NCI-H526 (cell line): ENCODE data around the gene PCGF3.
"Not testable (repeated sequence)": the region's sequence is repeated elsewhere in the genome, so short reads cannot be mapped to it uniquely, and the experiment has no call there.

ENCODE experiments used
- DNase-seq, 2 experiments: peaks; one replicate each; lab custom pipeline; 2025; lab: John Stamatoyannopoulos, UW

PCGF3 gene

DNA sequence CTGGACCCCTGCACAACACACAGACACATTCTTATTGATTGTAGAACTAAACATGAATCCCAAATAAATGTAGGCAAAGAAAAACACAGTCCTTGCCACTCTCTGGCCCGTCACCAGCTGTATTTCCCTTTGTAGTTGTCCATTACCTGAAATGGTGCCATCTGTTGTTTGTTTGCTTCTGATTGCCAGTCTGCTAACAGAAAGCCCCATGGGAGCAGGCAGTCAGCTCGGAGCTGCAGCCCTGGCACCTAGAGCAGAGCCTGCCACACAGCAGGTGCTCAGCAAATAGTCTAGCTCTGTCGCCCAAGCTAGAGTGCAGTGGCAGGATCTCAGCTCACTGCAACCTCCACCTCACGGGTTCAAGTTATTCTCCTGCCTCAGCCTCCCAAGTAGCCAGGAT, 91.4 kb downstream of the PCGF3 start:
- peak in 1 of 2 experiments; percentile 65 for DNase-seq

DNA sequence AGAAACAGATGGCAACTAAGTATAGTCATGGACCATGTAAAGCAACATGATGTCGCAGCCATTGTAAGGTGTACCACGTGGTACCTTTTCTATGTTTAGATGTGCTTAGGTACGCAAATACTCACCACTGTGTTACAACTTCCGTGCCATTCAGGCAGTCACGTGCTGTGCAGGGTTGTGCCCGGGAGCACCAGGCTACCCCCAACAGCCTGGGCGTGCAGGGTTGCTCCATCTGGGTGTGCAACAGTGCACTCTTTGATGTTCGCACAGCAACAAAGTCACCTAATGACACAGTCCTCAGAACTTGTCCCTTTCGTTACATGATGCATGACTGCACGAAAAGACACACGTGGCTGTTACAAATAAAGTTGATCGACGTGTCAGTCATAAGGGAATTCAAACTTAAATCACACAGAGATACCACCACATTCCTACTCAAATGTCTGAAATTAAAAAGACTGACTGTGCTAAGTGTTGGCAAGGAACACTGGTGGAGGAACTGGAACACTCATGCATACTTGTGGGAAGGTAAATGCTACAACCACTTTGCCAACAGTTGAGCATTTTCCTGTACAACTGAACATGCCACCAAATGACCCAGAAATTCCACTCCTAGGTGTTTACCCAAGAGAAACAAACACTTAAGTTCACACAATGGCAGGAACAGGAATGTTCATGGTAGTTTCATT, 95.9 kb downstream of the PCGF3 start:
- DNase-seq, result no peak

DNA sequence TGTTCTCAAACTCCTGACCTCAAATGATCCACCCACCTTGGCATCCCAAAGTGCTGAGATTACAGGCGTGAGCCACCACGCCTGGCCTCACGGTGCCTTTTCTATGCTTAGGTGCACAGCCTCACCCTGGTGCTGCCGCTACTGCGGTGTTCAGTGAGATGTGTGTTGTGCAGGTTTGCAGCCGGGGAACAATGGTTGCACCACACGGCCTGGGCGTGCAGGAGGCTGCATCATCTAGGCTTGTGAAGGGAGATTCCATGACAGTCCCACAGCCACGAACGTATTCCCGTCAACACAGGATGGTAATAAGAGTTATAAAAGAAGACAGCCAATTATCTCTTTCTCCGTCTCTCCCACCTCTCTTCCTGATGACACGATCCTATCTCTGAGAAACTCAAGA, 98.3 kb downstream of the PCGF3 start:
- no peak for DNase-seq

DNA sequence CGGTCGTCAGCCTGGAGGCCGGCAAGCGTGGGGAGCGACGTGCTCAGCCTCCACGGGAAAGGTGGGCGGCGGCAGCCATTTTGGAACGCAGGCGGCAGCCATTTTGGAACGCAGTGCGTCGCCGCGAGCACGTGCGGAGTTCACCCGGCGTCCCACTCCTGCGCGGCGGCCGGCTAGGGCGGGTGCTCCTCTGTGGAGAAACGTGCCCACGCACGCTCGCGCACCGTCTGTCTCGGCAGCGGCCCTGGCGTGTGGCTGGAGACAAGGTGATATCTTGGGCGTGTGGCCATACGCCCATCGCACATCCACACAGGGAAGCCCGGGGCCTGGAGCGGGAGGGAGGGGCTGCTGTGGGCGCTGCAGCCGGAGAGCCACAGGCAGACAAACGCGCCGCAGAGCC, 99.2 kb downstream of the PCGF3 start:
- no peak for DNase-seq

DNA sequence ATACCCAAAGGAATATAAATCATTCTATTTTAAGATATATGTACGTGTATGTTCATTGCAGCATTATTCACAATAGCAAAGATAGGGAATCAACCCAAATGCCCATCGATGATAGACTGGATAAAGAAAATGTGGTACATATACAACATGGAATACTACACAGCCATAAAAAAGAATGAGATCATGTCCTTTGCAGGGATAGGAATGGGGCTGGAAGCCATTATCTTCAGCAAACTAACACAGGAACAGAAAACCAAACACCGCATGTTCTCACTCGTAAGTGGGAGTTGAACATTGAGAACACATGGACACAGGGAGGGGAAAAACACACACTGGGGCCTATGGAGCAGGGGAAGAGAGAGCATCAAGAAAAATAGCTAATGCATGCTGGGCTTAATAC, 101.3 kb downstream of the PCGF3 start:
- not testable (repeated sequence) for DNase-seq

DNA sequence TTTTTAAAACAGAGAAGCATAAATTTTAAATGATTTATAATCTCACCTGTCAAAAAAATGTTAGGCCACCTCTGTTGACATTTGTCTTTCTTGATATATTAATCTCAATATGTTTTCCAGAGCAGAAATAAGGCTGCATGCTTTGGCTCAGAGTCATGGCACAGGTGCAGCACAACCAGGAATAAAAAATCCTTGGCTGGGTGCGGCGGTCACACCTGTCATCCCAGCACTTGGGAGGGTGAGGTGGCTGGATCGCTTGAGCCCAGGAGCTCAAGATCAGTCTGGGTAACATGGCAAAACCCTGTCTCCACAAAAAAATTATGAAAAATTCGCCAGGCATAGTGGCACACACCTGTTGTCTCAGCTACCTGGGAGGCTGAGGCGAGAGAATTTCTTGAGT, 102.2 kb downstream of the PCGF3 start:
- no peak for DNase-seq

DNA sequence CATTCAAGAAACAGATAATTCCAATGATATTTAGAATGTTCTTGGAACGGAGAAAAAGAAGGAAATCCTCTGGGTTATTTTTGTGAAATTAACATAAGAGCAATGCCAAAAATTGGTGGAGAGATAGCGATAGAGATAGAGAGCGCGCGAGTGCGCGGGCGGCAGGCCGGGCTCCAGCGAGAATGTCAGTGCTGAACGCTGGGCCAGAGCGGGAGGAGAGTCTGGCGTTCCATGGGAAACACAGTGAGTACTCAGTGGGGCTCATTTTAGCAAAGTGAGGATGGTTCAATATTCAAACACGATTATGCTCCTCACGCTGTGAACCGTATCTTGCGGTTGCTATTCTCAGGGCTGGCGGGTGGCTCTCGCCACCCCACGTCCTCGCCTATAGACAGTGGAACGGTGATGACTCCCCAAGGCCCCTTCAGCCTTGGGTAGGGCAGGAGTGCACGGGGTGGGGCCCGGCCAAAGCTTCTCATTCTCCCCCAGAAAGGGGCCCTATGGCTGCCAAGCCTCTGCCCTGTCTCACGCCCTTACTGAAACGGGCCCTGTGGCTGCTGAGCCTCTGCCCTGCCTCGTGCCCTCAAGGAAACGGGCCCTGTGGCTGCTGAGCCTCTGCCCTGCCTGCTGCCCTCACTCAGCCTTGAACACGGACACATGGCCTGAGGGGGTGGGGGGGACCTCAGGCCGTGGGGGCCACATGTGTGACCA, 103.4 kb downstream of the PCGF3 start:
- DNase-seq, result no peak

DNA sequence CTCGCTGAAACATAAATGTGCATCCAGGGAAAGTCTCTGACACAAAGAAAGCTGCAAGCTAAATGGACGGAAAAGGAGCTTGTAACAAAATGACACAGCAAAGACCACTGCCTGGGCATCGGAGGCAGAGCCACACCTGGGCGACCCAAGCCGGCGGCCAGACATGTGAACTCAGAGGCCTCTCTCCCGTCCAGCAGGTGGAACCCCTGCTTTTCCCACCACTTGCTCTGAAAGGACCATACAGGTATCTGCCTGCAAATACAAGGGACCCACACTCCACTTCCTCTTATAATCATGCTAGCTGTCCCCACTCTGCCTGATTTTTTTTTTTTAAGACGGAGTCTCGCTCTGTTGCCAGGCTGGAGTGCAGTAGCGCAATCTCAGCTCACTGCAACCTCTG, 108.3 kb downstream of the PCGF3 start:
- DNase-seq, result peak in 1 of 2 experiments; percentile 25

DNA sequence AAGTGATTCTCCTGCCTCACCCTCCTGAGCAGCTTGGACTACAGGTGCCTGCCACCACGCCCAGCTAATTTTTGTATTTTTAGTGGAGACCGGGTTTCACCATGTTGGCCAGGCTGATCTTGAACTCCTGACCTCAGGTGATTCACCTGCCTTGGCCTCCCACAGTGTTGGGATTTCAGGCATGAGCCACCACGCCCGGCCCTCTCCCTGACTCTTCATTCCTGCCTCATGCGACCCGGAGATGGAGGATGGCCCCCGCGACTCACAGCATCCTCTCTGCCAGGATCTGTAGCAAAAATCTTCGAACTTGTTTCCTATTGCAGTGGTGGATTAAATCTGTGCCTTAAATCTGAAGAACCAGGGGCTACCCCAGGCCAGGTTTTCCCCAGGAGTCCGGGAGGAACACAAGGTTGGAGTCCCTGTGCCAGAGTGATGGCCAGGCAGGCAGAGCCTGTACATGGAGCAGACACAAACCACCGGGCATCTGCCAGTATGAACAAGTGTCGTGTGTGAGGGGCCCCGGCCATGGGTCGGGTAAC, 108.7 kb downstream of the PCGF3 start:
- no peak for DNase-seq

DNA sequence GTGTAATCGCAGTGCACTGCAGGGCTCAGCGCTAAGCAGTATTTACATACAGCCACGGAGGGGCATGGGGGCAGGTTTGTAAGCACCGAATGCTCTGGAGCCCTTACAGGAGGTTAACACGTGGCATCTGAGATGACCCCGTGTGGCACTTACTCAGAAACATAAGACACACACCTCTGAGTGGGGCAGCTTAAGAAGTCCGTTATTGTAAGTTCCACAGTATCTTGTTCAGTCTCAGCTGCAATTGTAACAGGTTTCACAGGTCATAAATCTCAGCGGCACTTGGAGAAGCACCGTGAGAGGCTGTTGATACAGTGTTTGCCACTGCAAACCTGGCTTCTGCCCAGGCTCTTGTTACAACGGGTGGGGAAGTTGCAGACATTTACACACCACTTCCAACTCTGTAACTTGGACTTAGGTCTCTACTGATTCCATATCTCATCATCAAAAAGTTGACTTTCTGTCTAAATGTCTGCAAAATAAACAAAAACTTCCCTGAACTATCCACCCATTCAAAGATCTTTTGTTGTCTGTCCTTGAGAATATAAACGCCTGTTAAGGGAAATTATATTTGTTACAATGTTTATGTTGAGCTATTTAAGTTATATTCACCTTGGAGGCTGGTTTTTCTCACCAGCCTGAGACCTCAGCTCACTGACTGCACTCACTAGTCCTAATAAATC, 110.0 kb downstream of the PCGF3 start:
- no peak for DNase-seq

DNA sequence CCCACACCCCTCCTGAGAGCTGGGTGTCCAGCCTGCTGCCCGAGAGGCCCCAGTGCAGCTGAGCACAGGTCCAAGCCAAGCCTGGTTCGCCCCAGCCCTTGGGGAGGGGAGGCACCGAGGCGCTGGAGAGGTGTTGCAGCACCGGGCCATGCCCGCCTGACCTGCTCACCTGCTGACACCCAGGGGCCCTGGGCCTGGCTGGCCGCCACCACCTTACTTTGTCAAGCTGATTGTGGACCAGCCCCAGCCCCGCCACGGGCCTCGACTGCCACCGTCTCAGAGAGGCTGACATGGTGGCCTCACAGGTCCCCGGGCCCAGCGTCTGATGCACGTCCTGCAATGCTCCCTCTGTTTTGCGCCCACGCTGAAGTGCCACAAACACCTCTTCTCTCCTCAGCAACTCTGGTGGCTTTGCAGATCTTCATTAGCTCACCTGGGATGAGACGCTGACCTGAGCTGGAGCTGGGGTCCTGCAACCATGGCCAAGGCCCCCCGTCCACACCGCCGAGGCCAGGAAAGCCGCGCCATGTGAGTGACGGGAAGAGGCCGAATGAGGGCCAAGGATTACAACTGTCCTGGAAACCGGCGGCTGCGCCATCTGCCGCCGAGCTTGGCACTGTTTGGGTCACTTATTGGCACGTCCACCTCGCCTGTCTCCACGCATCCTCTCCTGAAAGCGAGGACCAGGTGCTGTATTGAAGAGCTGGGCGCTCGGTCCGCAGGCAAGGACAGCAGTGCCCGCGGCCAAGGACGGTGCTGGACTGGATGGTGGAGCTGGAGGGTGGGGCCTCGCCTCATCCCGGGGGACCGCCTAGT, 112.7 kb downstream of the PCGF3 start:
- no peak for DNase-seq

DNA sequence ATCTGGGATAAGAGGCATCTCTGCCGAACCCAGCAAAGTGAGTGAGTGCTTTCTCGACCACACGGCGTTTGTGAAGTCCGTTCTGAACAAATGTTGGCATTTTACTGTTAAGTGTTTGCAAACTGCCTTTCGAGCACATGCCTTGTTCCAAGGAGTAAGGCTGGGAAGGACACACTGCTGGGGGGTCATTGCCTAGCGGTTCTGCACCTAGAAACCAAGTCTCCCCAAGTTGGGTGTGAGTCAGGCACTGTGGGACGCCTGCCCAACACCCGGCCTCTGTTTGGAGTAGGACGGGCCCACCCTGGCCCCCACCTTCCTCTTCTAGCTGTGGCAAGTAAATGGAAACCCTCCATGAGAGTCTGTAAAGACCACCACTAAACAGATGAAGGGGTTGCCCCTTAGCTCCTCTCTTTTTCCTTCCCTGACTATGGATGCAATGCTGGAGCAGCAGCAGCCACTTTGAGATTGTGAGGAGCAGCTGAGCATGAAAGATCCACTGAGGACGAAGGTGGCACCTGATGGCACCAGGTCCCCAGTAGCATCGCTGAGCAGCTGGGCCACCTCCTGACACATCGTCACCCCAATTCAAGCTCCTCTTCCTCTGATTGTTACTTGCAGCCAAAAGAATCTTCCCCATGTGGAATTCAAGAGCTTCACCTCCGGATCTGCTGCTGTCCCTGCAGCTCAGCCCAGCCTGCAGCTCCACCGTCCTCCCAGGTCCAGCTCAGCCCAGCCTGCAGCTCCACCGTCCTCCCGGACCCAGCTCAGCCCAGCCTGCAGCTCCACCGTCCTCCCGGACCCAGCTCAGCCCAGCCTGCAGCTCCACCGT, 114.0 kb downstream of the PCGF3 start:
- DNase-seq, result no peak
